Measurements from ENCODE around the gene PECR. TPM values are rescaled to one million over a fixed set of nuclear protein-coding genes. Genes with fewer than 3 reads are reported as not detected.
A peak's percentile ranks its signal among the peaks of the same experiment; 100 is the strongest.

The PECR gene
- total RNA-seq, 1 donor from 2014 or later = 18.9 TPM

- ATAC-seq (no peak), DNase-seq (no peak)
- intact Hi-C loops (cut with DNase I) = no loop called here
- peaks cover 46% of the 10 kb centered on the region for H3K4me1 ChIP-seq
- TF ChIP-seq CTCF (IDR thresholded peaks at IDR 0.05) = no peak
- H3K27ac ChIP-seq = no peak overlapping the region
- no peaks in the 10 kb centered on the region for H3K27me3 ChIP-seq
- H3K9me3 ChIP-seq = no peaks in the 10 kb centered on the region
- peak overlapping the region; percentile 63 for H3K4me3 ChIP-seq
- peaks cover 73% of the 10 kb centered on the region for H3K36me3 ChIP-seq
Observed at GRCh38 chr2:216114382-216114713, 32.7 kb upstream of the PECR start.

- Histone ChIP-seq H3K4me3 (no peak overlapping the region), H3K9me3 (no peaks in the 10 kb centered on the region), H3K36me3 (peaks cover 66% of the 10 kb centered on the region), H3K4me1 (peaks cover 43% of the 10 kb centered on the region), H3K27ac (no peak overlapping the region), H3K27me3 (no peaks in the 10 kb centered on the region)
- no peak for ATAC-seq
- intact Hi-C loops (cut with DNase I) = no loop called here
- DNase-seq = no peak
- TF ChIP-seq CTCF (IDR thresholded peaks at IDR 0.05) = no peak
Observed at GRCh38 chr2:216113572-216113971, 32.0 kb upstream of the PECR start.

GRCh38 chr2:216112926-216113325 is 31.3 kb upstream of the PECR start:
- no peaks in the 10 kb centered on the region for H3K27me3 ChIP-seq
- peaks cover 59% of the 10 kb centered on the region for H3K36me3 ChIP-seq
- ATAC-seq (no peak), DNase-seq (no peak)
- H3K9me3 ChIP-seq = no peaks in the 10 kb centered on the region
- no peak overlapping the region for H3K4me3 ChIP-seq
- no peak overlapping the region for H3K27ac ChIP-seq
- TF ChIP-seq CTCF (IDR thresholded peaks at IDR 0.05) = no peak
- intact Hi-C loops (cut with DNase I) = no loop called here
- peaks cover 40% of the 10 kb centered on the region for H3K4me1 ChIP-seq

GRCh38 chr2:216111122-216111521 is 29.5 kb upstream of the PECR start:
- peaks cover 36% of the 10 kb centered on the region for H3K4me1 ChIP-seq
- H3K36me3 ChIP-seq = peaks cover 41% of the 10 kb centered on the region
- no peak for TF ChIP-seq CTCF (IDR thresholded peaks at IDR 0.05)
- no peak for ATAC-seq
- no peak overlapping the region for H3K27ac ChIP-seq
- intact Hi-C loops (cut with DNase I) = no loop called here
- no peaks in the 10 kb centered on the region for H3K9me3 ChIP-seq
- no peak for DNase-seq
- H3K27me3 ChIP-seq = no peaks in the 10 kb centered on the region
- no peak overlapping the region for H3K4me3 ChIP-seq

GRCh38 chr2:216110620-216111019 is 29.0 kb upstream of the PECR start:
- H3K27ac ChIP-seq = peak overlapping the region; percentile 97
- H3K4me1 ChIP-seq = peaks cover 33% of the 10 kb centered on the region

More at GRCh38 chr2:216110620-216111019, 29.0 kb upstream of the PECR start:
- no peak for TF ChIP-seq CTCF (IDR thresholded peaks at IDR 0.05)
- peak overlapping the region; percentile 97 for H3K4me3 ChIP-seq
- peaks cover 36% of the 10 kb centered on the region for H3K36me3 ChIP-seq
- no peaks in the 10 kb centered on the region for H3K27me3 ChIP-seq
- intact Hi-C loops (cut with DNase I) = no loop called here
- no peaks in the 10 kb centered on the region for H3K9me3 ChIP-seq
- DNase-seq (no peak), ATAC-seq (no peak)

All from upper lobe of right lung (tissue), 1 donor.